HG03342 (cell line): ENCODE measurements around the gene TEFM.
"Not testable (repeated sequence)": the region's sequence is repeated elsewhere in the genome, so short reads cannot be mapped to it uniquely, and the experiment has no call there.

ENCODE experiments used
- ATAC-seq: cut with Tn5 transposase; IDR thresholded peaks from one replicate; pipeline ENCODE4 v1.9.1; 2021; ENCODE audit warnings: mild to moderate bottlenecking, moderate library complexity; ENCODE audit not compliant: unreplicated experiment

TEFM gene, protein sequence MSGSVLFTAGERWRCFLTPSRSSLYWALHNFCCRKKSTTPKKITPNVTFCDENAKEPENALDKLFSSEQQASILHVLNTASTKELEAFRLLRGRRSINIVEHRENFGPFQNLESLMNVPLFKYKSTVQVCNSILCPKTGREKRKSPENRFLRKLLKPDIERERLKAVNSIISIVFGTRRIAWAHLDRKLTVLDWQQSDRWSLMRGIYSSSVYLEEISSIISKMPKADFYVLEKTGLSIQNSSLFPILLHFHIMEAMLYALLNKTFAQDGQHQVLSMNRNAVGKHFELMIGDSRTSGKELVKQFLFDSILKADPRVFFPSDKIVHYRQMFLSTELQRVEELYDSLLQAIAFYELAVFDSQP

GRCh38 chr17:30906101-30906911 lies at the start of gene TEFM:
TSS of gene TEFM (minus strand) at chr17:30906238. CDS start at chr17:30906198, 40 bp downstream.
- peak; percentile 88 for ATAC-seq

DNA sequence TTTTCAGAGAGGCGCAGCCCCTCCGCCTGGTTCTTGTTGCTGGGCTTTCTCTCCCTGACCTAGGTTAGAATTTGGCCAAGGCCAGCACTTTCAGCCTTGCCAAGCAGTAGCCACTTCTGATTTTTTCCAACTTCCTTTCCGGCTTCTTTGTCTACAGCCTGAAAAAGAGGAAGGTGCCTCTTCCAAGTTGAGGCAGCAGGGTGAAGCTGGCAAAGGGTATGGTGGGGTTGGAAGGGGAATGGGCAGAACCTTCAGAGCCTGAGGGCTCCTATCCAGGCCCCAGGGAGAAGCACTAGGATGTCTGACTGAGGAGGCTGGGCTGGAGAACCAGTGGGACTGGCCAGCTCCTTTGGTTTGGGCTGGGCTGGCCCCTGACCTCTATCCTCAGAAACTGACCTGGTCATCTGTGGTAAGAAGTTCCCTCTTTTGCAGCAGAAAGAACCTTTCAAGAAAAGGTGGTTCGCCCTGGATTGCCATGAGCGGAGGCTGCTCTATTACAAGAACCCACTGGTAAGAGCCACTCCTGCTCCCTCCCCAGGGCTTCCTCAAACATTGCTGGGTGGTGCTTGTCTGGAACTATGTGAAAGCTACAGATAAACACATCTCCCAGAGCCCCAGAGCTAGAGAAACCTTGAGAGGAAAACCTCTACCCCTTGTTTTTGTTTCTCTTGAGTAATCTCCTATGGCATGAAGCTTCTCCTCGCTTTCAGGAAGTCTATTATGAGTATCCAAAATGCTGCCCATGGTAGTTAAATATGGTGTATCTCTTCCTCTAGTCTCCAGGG lies 48.2 kb upstream of the TEFM start:
- ATAC-seq: no peak

GRCh38 chr17:30952638-30953393 lies 46.8 kb upstream of the TEFM start:
- ATAC-seq: no peak

DNA sequence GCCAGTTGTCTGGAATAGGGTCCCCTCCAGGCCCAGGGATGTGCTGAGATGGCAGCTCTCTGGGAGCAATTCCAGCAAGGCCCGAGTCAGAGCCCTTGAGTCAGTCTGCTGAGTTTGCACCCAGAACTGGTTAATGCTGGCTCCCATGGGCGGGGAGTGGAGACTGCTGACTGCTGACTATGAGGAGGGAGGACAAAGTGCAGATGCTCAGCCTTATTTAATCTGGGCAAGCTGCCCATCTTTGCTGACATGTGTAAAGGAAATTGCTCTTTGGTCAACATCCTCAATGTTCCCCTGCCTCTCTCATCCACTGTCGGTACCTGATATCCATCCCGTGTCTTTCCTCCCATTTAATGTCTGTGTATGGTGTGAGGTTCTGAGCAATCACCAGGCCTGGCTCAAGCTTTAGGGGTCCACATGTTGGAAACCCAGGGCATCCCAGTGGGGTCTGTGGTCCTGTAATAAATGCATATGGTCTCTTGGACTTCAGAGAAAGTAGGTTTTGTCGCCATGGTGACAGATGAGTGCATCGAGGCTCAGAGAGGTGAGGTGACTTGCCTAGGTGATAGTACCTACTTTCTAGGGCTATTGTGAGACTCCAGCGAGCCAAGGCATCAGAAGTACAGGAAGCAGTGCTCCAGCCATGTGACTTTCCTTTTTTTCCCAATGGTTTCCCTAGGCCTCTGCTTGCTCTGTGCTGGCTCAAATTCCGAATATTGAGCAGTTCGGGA lies 44.8 kb upstream of the TEFM start:
- no peak for ATAC-seq

- ATAC-seq: no peak
Observed at GRCh38 chr17:30950189-30950588, 44.2 kb upstream of the TEFM start.

DNA sequence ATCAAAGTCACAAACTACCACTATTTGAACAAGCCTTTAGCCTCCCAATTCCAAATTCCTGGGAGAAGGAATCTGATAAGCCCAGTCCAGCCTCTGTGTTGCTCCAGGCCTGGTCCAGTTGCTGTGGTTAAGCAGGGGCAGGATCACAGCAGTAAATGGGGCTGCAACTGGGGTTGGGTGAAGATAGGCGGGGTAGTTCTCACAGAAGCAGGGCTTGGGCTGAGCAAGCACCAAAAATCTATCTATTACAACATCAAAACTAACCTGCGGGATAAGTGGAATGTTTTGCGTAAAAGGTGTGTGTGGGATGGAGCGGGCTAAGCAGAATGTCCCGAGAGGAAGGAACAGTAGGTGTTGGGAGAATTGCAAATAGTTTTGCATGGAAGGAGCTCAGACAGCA lies 41.8 kb upstream of the TEFM start:
- no peak for ATAC-seq

GRCh38 chr17:30942308-30943079 lies 36.5 kb upstream of the TEFM start:
- no peak for ATAC-seq

- ATAC-seq: no peak
Observed at GRCh38 chr17:30939051-30939689, 33.1 kb upstream of the TEFM start.

- ATAC-seq: no peak
Observed at GRCh38 chr17:30933966-30934365, 27.9 kb upstream of the TEFM start.

GRCh38 chr17:30931582-30931981 lies 25.5 kb upstream of the TEFM start:
- ATAC-seq: not testable (repeated sequence)

DNA sequence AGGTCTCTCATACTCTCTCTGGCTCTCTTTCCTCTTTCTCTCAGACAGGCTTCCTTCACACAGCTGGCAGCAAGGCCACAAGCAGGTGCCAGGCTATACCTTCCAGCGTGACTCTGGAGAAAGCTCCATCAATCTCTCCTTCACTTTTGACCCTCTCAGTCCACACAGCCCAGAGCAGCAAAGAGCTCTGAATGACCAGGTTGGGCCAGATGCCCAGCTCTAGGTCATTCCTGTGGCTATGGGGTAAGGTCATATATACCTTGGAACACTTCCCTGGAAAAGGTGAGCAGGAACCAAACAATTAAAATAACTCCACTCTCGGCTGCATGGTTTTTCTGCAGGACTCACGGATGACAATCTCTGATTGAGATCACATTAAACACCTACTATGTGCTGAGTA lies 24.5 kb upstream of the TEFM start:
- no peak for ATAC-seq

DNA sequence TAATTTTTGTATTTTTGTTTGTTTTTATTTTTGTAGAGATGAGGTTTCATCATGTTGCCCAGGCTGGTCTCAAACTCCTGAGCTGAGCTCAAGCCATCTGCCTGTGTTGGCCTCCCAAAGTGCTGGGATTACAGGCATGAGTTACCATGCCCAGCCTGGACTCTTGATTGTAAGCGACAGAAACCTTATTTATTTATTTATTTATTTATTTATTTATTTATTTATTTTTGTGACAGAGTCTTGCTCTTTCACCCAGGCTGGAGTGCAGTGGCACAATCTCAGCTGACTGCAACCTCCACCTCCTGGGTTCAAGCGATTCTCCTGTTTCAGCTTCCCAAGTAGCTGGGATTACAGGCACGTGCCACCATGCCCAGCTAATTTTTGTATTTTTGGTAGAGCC lies 23.8 kb upstream of the TEFM start:
- ATAC-seq: not testable (repeated sequence)

- no peak for ATAC-seq
Observed at GRCh38 chr17:30929081-30929633, 23.1 kb upstream of the TEFM start.

- ATAC-seq: no peak
Observed at GRCh38 chr17:30928584-30928983, 22.5 kb upstream of the TEFM start.

DNA sequence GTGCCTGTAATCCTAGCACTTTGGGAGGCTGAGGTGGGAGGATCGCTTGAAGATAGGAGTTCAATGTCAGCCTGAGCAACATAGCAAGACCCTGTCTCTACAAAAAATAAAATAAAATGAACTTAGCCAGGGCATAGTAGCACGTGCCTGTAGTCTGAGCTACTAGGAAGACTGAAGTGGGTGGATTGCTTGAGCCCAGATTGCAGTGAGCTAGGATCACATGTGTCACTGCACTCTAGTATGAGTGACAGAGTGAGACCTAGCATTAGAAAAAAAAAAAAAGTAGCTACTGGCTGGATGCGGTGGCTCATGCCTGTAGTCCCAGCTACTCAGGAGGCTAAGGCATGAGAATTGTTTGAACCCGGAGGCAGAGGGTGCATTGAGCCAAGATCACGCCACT lies 21.7 kb upstream of the TEFM start:
- ATAC-seq: no peak

DNA sequence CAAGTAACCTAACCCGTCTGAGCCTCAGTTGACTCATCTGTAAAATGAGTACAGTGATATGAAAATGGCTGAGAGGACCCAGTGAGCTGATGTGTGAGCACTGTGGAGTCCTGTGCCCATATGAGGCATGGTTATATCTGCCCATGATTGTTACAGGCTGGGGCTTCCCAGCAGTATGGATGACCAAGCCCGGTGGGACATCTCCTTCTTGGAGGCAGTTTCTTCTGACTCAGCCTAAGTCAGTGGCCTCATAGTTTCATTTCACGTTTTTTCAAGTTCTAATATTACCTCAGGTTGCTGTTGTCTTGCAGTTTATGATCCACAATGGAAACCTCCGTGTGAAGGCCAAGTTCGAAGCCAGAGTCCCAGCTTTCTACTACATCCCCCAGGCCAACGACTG lies 20.5 kb upstream of the TEFM start:
- ATAC-seq: no peak

- ATAC-seq: no peak
Observed at GRCh38 chr17:30924341-30924740, 18.3 kb upstream of the TEFM start.

DNA sequence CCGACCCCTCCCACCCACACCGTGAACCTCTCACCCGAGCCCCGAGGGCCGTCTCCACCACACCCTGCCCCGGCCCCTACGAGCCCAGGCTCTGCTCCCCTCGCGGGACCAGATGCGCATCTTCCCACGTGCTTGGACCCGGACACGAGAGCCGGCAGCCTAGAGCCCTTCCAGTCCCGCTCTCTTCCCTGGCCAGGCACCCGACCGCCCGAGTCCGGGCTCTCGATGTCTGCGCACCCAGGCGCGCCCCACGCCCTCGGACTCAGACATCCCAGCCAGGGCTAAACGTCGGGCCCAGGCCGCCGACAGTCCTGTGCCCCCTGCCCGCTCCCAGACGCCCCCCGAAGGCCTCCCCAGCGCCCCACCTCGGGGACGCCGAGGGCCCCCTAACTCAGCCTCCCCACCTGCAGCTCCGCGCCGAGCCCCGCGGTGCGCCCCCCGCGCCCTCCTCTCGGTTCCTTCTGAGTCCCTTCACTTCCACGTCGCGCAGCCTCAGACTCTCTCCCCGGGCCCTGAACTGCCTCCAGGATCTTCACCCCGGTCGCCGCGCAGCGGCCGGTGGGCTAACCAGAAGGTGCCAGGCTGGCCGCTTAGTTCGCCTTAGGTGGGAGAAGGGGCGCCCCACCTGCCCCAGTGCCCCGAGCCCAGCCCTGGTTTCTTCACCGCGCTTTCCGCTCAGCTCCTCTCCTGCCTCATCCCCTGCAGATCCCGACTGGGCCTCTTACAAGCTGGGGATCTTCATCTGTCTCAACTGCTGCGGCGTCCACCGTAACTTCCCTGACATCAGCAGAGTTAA lies 16.4 kb upstream of the TEFM start:
- no peak for ATAC-seq
